Ovary (tissue), 3 donors: Measurements from ENCODE around the gene CELF3.

Experiments used
- CTCF ChIP-seq, 3 donors: fragments of 450-650 bp in 2 of 3; fragments of 200-600 bp in 1 of 3; IDR thresholded peaks; one replicate each; pipeline versions ENCODE4 v1.5.1 to v1.8.0; 2016 to 2022; ENCODE audit warnings: antibody characterized with exemption in 3 of 3, mild to moderate bottlenecking in 1 of 3
- EP300 ChIP-seq: sonication (generic); formaldehyde crosslinking; IDR thresholded peaks from one replicate; pipeline ENCODE4 v1.6.1; 2017; ENCODE audit warnings: antibody characterized with exemption
- POLR2A ChIP-seq: fragments of 450-650 bp; IDR thresholded peaks from one replicate; pipeline ENCODE4 v1.6.1; 2017; ENCODE audit warnings: antibody characterized with exemption, mild to moderate bottlenecking, moderate library complexity
- donor health status: DM: no; HTN: no; CAD: no.

- TF ChIP-seq CTCF (IDR thresholded peaks at IDR 0.05) = no peak
- no peak for TF ChIP-seq EP300
- TF ChIP-seq POLR2A = no peak
Observed at GRCh38 chr1:151681923-151682322, 34.7 kb downstream of the CELF3 start.
